ENCODE results near the gene HIBADH. TPM values are rescaled to one million over a fixed set of nuclear protein-coding genes. Genes with fewer than 3 reads are reported as not detected.

HIBADH gene
- total and polyA plus RNA-seq, 2 of the 4 experiments (the other 2 are of a cell fraction): 36.6 to 52.5 TPM

DNA sequence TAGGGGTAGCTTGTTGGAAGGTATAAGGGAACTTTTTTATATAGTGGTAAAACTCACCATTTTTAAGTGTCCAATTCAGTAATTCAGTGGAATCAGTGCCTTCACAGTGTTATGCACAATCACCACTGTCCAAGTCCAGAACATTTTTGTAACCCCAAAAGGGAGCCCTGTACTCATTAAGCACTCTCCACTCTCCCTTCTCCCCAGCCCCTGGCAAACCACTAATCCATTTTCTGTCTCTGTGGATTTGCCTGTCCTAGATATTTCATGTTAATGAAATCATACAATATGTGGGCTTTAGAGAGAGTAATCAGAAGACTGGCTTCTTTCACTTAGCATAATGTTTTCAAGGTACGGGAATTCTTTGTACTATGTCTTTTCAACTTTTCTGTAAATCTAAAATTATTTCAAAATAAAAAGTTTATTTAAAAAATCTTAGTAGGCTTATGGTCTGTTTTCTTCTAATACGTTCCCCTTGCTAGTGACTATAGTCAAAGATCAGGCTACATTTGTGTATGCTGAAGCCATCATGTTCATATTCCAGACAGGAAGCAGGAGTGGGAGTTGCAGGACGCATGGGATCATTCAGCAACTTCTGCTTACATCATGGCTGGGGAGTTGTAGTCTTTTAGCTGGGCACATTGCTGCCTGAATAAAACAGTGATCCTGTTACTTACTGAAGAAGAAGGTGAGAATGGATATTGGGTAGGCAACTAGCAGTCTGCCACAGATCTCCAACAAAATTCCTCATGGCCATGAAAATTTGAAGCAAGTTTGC is 41.9 kb upstream of the HIBADH start:
- DNase-seq (no peak), ATAC-seq (ENCODE audit: low read depth) (no peak)
- ChIA-PET POLR2A (ENCODE audit: unreplicated experiment) (no interaction called here), CTCF (interaction anchor here (1.4 kb wide), 1 partner anchor 29 kb away, joined by 3 read pairs; no protein-coding TSS in a partner anchor)
- no CpG with 5 or more reads among the region's 3 CpGs for WGBS, 2 experiments (ENCODE audit: extremely low coverage in 2 of 2, insufficient read length in 1 of 2)
- Histone ChIP-seq H3K4me2 (ENCODE audit: low read depth, low read length) (no peak overlapping the region), H3K9me1 (ENCODE audit: insufficient read depth, low read length) (no peaks in the 10 kb centered on the region), H4K5ac (ENCODE audit: low read depth, low read length) (no peak overlapping the region), H2AK5ac (ENCODE audit: low read depth, low read length) (no peak overlapping the region), H3K18ac (ENCODE audit: low read depth, low read length) (no peak overlapping the region), H3K4me3 (ENCODE audit: insufficient read depth, low read depth, low read length) (no peak overlapping the region), H2BK120ac (ENCODE audit: low read depth, low read length) (no peak overlapping the region), H4K20me1 (ENCODE audit: insufficient read depth, low read length) (no peaks in the 10 kb centered on the region), H3K79me1 (ENCODE audit: low read depth in 1 of 2, low read length in 2 of 2) (no peaks in the 10 kb centered on the region), H3K36me3 (ENCODE audit: control insufficient read depth, insufficient read depth, low read length) (no peaks in the 10 kb centered on the region), H2AFZ (replicated peaks; ENCODE audit: low read length, poor library complexity) (no peak overlapping the region), H2AK9ac (replicated peaks; ENCODE audit: low read depth, low read length, poor library complexity) (no peak overlapping the region), H3K9ac (ENCODE audit: low read depth, low read length) (no peak overlapping the region), H3K4me1 (ENCODE audit: control insufficient read depth, insufficient read depth, low read length) (peaks cover 3% of the 10 kb centered on the region; the same call in 1 of the 2 replicates), H3K14ac (replicated peaks; ENCODE audit: low read depth, low read length) (no peak overlapping the region), H3K23ac (ENCODE audit: low read depth, low read length) (no peak overlapping the region), H3K27me3 (ENCODE audit: control insufficient read depth, insufficient read depth, low read length) (no peaks in the 10 kb centered on the region), H4K91ac (ENCODE audit: insufficient read depth, low read depth, low read length) (no peak overlapping the region), H4K8ac (ENCODE audit: low read depth in 2 of 2, low read length in 2 of 2) (no peak overlapping the region), H2BK5ac (ENCODE audit: low read depth, low read length, poor library complexity, severe bottlenecking) (no peak overlapping the region), H3K56ac (ENCODE audit: extremely low read depth, insufficient read depth, low read length) (no peak overlapping the region), H3K27ac (ENCODE audit: insufficient read depth, low read length) (no peak overlapping the region), H3K9me3 (ENCODE audit: control insufficient read depth, insufficient read depth, low read length) (peaks cover 2% of the 10 kb centered on the region; the same call in 1 of the 2 replicates), H2BK20ac (ENCODE audit: low read depth, low read length) (no peak overlapping the region), H3K4ac (ENCODE audit: low read depth, low read length) (no peak overlapping the region), H2BK15ac (ENCODE audit: low read depth, low read length) (no peak overlapping the region)
- dilution Hi-C loops (cut with HindIII; ENCODE audit: low sequenced_read_pairs, unreplicated experiment): no loop called here
- TF ChIP-seq POLR2A (IDR thresholded peaks at IDR 0.05; ENCODE audit: low read depth, low read length): no peak
- TF ChIP-seq, protein P1, sequence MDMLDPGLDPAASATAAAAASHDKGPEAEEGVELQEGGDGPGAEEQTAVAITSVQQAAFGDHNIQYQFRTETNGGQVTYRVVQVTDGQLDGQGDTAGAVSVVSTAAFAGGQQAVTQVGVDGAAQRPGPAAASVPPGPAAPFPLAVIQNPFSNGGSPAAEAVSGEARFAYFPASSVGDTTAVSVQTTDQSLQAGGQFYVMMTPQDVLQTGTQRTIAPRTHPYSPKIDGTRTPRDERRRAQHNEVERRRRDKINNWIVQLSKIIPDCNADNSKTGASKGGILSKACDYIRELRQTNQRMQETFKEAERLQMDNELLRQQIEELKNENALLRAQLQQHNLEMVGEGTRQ (IDR thresholded peaks at IDR 0.05; ENCODE audit: low read depth, low read length): no peak
- no peak for TF ChIP-seq MAZ (IDR thresholded peaks at IDR 0.05; ENCODE audit: borderline replicate concordance, low read depth, low read length)
- no peak for TF ChIP-seq NFE2L2 (IDR thresholded peaks at IDR 0.05; ENCODE audit: low read depth, low read length)
- no peak for TF ChIP-seq CEBPB (IDR thresholded peaks at IDR 0.05; ENCODE audit: low read depth, low read length)
- intact Hi-C loops (cut with micrococcal nuclease): no loop called here
- in situ Hi-C loops (cut with MboI; ENCODE audit: low sequenced_read_pairs): no loop called here
- BruUV-seq (replicated peaks): no TSS peak

Measured in IMR-90 (cell line).